LHCN-M2 (cell line): Measurements from ENCODE around the gene ATP8A2. TPM values are rescaled to one million over a fixed set of nuclear protein-coding genes. Genes with fewer than 3 reads are reported as not detected.
"Not testable (repeated sequence)": the region's sequence is repeated elsewhere in the genome, so short reads cannot be mapped to it uniquely, and the experiment has no call there.

Experiments used
- DNase-seq: peaks from one replicate; pipeline ENCODE4 v3.0.0-alpha.2; 2012; ENCODE audit warnings: low read depth
- total RNA-seq: library from RNA; depleted of rRNA; stranded (reverse); fragments of >200 nt; gene quantifications from 2 replicates; pipeline ENCODE4 v1.2.3, GENCODE V29; 2014

The ATP8A2 gene
- total RNA-seq, 1 experiment from 2014 or later, result 1.3 TPM

DNA sequence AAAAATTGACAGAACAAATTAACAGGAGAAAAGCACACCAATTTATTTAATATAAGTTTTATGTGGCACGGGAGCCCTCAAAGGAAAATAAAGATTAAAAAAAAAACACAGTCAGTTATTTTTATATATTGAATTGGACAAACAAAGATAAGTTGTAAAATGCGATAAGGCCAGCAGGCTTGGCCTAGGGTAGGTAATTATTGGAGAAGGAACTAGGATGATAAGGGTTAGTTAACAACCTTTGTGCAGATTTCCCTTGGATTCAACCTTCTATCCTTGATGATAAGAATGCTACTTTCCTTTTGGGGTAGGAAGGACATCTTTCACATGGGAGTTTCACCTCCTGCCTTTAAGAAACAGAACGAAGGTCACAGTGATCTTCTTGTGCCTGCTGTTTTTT, 427.2 kb downstream of the ATP8A2 start:
- DNase-seq, result no peak

DNA sequence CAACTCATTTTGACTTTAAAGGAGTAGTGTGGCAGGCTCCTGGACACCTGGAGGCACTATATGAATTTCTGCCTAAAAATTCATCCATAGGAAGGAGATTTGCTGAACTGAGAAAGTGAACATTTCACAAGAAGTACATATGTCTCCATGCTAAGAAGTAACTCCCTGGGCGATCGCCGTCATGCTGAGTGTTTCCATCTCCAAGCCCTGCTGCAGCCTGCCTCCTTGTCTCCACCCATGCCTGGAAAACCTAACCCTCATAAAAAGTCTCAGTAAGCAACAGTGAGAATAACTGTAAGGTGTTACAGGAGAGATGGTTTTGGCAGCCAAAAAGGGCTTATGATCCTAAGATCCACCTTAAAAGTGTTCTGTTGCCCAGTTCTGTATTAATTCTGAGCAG, 428.7 kb downstream of the ATP8A2 start:
- no peak for DNase-seq

DNA sequence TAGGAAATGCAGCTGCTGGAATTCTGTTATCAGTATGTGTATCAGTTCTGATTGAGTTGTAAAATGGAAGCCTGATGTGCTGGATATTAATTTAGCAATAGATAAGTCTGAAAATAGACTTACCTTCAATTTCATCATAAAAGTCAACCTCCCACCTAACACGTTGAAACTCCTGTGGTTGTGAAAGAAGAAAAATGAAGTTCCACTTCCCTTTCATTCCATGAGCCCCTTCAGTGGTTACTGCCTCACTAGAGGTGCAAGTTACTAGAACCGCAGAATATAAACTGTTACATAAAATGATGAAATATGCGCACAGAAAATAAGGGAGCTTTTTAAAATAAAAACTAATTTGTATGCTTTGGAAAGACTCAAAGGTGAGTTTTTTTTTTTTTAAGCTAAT, 430.8 kb downstream of the ATP8A2 start:
- DNase-seq, result no peak

DNA sequence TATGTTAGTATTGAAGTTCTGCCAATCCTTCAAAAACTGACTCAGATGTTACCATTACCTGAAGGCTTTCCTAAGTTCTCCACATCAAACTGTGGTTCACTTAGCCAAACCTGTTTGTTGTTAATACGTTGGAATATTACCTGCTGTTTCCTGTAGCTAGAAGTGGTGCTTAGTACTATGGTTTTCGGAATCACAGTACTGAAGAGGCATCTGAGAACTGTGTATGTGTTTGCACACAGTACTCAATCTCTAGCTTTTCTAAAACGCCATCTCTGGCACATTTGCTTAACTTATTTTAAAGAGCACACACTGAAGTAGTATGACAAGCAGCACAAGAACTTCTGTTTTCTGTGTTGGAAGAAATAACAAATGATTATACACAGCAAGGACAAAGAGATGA, 431.9 kb downstream of the ATP8A2 start:
- no peak for DNase-seq

DNA sequence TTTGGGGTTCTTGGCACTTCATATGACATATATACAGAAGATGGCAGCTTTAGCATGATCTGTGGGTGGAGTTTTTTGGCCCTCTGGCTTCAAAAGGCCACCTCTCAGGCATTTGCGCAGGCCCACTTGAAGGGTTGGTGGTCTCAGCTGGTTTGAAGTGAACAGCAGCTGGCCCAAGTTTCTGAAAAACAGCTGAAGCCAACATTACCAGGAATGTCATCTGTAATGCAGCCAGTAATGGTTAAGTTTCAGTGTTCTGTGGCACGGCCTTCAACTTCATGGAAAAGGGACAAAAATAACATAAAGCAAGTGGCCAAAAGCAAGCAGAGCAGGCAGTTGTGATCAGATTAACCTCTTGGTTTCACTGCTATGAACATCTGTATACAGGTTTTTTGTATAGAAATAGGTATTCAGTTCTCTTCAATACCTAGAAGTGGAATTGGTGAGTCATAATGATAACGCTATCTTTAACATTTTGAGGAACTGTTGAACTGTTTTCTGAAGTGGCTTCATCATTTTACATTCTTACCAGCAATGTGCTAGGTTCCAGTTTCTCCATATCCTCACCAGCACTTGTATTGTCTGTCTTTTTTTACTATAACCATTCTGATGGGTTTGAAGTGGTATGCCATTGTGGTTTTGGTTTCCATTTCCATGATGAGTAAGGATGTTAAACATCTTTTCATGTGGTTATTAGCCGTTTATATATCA, 434.6 kb downstream of the ATP8A2 start:
- DNase-seq, result peak; percentile 57

DNA sequence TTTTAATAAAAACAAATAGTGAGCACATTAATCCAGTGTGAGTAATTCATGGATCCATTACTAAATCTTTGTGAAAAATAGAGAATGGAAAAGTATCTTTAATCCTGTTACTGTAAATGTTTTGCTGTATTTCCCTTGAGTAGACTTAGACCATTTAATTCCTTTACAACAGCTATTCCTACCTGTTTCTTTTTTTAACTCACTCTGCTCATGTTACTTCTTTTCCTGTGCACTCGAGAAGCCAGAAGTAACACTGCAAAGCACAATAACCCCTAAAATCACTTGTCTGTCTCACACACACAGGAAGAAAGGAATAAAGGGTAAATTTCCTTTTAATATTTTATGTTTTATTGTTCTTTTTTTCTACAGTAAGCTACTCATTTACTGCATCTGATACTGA, 435.8 kb downstream of the ATP8A2 start:
- no peak for DNase-seq

DNA sequence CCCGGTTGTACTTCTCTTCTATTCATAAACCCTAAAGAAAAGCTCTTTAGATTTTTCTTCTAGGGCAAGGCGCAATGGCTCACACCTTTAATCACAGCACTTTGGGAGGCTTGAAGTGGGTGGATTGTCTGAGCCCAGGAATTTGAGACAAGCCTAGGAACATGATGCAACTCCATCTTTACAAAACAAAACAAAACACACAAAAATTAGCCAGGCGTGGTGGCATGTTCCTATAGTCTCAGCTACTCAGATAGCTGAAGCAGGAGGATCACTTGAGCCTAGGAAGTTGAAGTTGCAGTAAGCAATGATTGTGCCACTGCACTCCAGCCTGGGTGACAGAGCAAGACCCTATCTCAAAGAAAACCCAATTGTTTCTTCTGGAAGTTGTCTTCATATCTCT, 439.7 kb downstream of the ATP8A2 start:
- no peak for DNase-seq

DNA sequence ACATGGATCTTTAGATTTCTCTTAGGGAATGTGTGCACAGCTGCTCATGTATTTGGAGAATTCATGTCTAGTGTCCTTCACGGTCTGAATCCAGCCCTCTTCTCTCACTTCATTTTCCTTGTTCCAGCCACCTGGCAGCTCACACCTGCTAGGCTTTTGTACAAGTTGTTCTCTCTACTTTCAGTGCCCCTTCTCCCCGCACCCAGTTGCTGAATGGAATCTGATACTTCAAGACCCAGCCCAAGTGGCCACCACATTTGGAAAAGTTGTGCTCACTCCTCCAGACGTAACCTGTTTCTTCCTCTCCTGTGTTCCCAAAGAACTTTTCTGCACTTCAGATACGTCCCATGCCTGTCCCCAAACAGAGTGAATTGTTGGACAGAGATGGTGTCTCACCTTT, 444.5 kb downstream of the ATP8A2 start:
- DNase-seq, result no peak

DNA sequence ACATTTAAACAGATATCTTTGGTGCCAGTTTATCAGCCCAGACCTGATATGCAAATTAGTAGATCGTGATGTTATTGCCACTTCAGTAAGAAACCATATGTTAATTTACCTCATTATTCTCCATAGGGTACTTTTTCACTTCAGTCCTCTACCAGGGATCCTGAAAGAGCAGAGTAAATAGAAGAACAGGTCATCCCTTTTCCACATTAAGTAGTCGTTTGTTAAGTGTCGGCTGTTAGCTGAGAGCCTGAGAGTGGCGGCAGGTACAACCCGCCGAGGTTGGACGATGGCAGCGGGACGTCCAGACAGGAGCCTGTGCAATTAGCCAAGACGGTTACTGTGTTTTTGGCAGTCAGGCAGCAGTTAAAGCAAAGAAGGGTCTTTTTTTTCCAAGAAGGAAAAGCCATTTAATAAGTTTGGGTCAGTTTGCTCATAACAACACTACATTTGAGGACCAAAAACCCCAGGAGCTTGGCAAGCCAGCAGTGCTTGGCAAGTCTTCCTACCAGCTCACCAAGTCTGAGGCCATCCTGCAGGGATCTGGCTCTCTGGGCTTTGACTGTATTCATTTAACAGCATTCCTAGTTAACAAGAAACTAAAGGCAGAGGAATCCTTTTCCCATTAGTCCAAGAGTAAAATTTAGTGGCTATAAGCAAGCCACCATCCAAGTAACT, 448.2 kb downstream of the ATP8A2 start:
- no peak for DNase-seq

DNA sequence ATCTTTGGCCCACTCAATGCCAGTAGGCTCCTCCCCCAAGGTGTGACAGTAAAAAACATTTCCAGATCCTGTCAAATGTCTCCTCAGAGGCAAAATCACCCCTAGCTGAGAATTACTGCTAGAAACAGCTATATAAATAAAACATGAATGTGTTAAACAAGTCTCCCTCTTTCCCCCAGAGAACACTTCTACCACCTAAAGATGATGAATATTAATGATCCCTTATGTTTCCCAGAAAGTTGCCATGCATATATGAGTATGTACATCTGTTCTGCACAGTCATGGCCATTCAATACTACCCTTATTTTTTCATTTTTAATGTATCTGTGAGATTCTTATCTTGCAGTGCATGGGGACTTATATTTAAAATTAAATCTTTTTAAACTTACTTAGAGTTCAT, 450.0 kb downstream of the ATP8A2 start:
- DNase-seq, result no peak

DNA sequence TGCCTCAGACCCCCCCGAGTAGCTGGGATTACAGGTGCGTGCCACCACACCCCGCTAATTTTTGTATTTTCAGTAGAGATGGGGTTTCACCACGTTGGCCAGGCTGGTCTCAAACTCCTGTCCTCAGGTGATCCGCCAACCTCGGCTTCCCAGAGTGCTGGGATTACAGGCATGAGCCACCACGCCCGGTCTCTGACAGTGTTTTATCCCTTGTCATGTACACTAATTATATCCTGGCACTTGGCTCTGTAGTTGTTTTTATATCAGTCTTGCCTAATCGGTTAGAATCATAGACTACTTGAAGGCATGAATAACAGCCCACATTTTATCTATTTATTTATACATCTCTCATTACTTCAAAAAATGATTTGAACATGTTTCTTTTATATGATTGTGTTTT, 455.4 kb downstream of the ATP8A2 start:
- not testable (repeated sequence) for DNase-seq

DNA sequence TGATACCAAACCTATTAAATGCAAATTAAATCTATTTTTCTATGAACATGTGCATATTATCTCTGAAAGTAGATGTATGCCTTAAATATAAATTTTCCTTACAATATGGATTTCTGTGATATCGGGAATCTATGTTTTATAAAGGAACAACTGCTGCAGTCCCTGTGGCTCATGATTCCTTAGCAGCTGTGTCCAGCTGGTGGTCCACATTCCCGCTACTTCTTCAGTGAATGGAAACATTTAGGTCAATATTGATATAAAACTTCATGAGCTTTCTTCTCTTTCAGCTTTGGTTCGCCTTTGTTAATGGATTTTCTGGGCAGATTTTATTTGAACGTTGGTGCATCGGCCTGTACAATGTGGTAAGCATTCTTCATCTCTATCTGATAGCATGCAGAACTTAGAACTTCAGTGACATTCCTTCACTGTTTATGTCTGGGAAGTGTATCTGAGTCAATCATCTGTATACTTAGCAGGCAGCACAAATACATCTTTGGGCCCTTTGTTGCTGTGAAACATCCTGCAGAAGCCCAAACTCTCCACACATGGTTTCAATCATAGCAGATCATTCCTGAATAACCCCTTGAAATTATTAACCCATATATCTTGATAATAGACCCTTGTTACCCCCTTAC, 456.2 kb downstream of the ATP8A2 start:
- no peak for DNase-seq

DNA sequence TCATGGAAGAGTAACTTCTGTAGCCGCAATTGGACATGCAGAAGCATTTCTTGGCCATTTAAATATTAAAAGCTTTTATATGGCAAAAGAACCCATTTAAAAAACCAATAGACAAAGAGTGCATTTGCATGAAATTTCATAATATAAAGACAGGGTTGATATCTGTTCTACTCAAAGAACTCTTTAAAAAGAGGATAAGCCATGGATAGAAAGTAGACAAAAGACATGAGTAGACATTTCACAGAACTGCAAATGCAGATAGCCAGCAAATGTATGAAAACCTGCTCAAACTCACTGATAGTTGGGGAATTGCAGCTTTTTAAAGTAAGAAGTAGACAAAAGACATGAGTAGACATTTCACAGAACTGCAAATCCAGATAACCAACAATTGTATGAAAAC, 462.0 kb downstream of the ATP8A2 start:
- no peak for DNase-seq

DNA sequence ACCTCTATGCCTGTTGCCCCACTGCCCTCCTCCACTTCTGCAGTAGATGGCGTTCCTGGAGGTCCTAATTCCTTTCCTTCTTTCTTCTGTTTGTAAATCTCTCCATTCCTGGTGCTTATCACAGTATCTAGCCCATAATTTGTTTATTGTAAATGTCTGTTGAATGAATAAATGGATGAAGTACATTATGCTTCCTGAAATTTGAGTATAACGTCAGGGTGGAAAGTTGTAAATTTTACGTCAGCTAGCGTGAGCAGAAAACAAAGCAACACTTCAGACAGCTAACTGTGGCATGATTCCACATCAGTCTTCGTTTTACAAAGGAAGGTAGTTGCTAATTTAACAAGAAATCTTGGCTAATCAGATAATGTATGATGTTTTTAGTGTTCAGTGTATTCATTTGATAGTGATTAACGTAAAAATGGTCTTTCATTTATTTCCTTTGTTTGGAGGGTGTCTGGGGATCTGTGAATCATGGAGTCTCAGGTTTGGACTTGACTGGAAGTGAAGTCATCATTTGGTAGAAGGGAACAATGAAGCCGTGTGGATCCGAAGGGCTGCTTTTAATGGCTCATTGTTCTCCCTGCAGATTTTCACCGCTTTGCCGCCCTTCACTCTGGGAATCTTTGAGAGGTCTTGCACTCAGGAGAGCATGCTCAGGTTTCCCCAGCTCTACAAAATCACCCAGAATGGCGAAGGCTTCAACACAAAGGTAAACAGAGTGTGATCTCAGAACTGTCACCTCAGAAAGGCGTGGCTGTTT, 465.0 kb downstream of the ATP8A2 start:
- no peak for DNase-seq

DNA sequence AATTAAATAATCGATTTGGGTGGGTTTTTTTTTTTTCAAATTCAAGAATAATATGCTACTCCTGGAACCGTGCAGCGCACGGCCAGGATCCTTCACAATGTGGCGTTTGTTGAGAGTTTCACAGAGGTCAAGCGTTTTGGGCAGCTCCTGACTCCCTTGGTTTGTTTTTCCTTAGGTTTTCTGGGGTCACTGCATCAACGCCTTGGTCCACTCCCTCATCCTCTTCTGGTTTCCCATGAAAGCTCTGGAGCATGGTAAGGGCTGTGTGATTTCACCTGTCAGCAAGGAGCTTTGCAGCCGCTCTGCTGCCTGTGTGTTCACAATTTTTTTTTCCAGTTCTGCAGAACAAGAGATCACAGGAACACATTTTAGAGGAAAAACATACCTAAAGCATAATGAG, 467.6 kb downstream of the ATP8A2 start:
- DNase-seq, result no peak

DNA sequence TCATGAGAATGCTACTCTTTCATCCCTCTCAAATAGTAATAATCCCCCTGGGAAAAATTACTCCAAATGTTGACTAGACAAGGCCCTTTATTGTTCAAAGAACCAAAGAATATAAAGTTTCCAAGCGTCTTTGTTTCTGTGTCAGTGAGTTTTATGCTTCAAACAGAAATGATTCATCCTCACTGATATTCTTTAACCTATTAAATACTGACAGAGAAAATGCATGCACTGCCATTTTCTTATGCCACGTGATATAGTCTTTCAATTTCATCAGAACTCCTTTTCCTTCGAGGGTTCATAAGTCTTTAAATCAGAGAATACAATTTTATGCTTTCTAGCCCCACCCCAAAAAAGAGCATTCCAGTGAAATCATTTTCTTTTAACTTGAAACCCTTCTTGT, 468.5 kb downstream of the ATP8A2 start:
- DNase-seq, result peak; percentile 45

DNA sequence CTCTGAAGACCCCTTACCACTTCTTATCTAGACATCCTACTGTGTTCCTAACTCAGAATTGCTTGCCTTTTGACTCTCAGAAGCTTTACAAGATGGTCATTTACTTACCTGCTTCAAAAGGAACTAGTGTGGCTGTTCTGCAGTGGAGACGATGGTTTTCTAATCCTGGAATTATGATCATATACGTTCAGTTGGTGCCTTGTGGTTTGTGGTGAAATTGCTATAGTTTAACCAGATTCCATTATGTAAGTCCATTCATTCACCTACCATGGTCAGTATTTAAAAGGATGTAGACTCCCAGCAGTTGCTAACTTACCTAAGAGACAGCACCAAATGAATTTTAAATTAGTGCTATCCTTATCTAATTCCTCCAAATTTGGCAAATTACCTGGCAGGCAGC, 469.2 kb downstream of the ATP8A2 start:
- no peak for DNase-seq

DNA sequence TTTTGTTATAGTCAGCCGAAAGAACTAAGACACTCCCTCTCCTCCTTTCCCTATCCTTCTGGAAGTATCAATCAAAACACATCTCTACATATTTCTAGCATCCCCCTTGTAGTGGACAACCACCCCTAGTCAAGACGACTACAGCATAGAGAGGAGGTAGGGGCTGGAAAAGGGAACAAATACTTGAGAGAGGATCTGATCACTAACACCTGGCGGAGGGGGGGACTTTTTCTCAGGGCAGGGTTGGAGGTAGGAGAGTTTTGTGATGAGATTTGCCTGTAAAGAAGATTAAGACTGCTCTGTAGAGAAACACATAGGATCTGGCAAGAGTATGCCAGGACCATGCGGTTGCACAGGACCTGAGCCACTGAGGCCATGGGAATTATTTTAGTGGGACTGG, 471.9 kb downstream of the ATP8A2 start:
- DNase-seq, result no peak

DNA sequence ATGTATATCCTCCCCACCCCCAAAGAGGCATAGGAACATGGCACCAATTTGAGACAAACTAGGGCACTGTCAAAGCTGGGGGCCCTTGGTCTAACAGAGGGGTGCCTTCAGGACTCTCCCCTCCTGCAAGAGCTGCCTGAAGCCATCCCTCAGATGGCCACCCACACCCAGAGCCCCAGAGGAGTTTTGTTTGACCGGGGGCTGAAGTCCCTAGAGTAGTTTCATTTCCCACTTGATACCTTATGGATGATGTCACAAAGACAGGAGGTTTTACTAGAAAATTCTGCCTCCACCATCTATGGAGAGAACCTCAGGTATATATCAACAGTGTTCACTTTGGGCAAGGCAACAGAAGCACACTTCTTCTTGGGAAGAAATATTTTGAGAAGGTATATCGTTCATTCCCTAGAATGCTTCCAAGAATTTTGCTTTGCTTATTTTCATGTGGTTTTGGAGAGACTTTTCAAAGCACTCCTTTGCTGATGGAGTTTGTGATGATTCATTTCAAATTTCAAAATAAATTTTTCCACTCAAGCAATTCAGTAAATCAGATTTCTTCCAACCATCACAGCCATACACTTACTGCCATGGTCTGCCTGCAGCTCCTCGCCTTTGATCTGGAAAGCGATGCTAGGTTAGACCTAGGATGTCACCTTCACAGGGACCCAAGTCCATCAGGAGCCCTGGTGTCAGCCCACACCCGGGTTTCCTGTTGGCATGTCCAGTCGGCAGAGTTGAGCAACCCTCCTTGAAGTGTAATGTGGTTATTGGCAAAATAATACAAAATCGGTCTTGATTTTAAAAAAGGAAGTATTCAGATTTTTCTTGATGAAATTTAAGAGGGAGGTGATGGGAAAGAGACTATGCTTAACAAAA, 473.0 kb downstream of the ATP8A2 start:
- peak; percentile 24 for DNase-seq

DNA sequence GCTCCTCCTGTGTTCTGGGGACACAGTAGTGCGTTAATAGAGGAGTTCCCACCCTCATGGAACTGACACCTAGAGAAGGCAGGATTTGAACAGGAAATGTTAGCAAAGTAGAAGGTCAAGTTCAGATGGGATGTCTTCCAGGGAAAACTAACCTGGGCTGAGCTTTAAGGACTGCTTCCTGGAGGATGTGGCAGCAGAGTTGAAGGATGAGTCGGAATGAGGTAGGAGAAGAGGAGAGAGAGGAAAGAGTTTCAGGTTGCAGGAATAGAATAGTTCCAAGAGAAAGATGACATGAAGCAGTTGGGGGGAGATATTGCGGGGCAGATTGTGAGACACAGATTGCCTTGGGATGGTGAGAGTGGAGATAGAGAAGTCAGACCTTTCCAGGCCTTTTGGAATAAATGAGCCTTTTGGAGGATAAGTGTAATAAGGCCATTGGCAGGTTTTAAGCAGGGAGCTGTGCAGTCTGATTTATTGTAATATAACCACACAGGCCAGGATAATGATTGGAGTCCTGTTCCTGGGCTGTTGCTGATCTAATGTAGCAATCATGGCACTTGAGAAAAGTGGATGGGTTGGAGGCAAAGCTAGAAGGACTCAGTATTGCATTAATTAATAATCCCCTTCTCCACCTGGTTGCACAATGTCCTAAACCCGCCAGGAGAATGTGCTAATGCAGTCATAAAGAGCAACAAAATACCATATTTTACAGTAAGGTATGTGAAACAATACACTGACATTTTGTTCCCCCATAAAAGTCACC, 474.6 kb downstream of the ATP8A2 start:
- peak; percentile 42 for DNase-seq

DNA sequence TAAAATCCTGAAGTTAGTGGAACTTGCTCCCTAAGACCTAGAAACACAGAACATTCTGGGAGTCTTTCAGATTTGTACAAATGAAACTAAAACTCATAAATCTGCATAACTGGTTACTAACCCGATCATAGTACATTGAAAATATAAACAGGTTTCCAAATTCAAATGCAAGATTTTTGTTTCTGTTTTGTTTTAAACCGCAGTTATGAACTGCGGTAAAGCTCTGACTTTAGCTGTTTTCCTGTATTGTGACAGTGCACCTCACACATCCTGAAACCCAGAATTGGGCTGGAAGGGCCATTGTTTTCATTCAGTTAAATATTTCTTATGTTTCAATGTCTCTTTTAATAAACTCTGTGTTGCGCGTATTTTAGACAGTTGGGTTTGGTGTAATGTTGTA, 475.4 kb downstream of the ATP8A2 start:
- DNase-seq, result no peak
